GM18873 (cell line): ENCODE results near the gene ELSPBP1.
"Not testable (repeated sequence)": the region's sequence is repeated elsewhere in the genome, so short reads cannot be mapped to it uniquely, and the experiment has no call there.

Source experiments
- ATAC-seq: cut with Tn5 transposase; IDR thresholded peaks from one replicate; pipeline ENCODE4 v1.9.1; 2021; ENCODE audit warnings: mild to moderate bottlenecking, moderate library complexity, moderate number of reproducible peaks; ENCODE audit not compliant: unreplicated experiment, low FRiP score

ELSPBP1 gene

GRCh38 chr19:48041877-48042580 lies 47.6 kb downstream of the ELSPBP1 start:
- no peak for ATAC-seq

- ATAC-seq = no peak
Measured at GRCh38 chr19:48043675-48044258, 49.3 kb downstream of the ELSPBP1 start, which contains the start of gene CABP5. TSS of gene CABP5 (minus strand) at chr19:48044079. CDS start at chr19:48043922, 157 bp downstream.

DNA sequence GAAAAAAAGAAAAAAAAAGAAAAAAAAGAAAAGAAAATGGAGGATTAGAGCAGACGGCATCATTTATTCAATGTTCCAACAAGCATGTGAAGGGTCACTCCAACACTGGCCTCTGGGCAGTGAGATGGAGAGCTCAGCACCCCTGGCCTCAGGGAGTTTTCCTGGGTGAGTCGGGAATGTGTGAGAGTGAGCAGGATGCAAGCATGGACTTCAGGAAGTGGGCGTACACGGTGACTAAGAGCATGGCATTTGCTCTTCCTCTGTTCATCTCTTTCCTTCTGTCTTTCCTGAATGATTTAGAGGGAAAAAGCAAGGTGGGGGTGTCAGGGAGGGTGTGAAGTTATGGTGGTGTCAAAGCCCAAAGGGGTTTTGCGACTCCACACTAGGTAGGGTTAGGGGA lies 50.1 kb downstream of the ELSPBP1 start:
- no peak for ATAC-seq

- no peak for ATAC-seq
Measured at GRCh38 chr19:48051335-48052033, 57.1 kb downstream of the ELSPBP1 start.

DNA sequence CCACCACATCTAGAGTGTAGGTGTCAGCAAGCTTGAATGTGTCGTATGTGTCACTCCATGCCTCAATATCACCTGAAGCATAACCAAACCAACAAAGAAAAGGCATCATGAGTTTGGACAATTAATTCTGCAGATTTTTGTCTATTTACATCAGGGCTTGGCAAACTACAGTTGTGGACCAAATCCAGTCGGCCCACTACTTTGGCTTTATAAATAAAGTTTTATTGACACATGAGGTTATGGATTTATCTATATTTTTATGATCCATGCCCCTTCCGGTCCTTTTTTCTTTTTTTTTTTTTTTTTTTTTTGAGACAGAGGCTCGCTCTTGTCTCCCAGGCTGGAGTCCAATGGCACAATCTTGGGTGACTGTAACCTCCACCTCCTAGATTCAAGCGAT lies 58.6 kb downstream of the ELSPBP1 start:
- no peak for ATAC-seq

GRCh38 chr19:48053856-48054255 lies 59.4 kb downstream of the ELSPBP1 start:
- no peak for ATAC-seq

DNA sequence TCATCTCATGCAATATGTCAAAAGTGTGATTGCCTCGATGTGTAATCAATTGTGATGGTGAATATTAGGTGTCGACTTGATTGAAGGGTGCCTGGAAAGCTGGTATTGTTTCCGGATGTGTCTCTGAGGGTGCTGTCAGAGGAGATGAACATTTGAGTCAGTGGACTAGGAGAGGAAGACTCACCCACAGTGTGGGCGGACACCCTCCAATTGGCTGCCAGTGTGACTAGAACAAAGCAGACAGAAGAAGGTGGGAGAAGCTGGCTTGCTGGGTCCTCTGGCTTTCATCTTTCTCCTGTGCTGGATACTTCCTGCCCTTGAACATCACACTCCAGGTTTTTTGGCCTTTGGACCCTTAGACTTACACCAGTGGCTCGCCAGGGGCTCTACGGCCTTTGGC lies 64.9 kb downstream of the ELSPBP1 start:
- ATAC-seq = no peak

- no peak for ATAC-seq
Measured at GRCh38 chr19:48060381-48060780, 65.9 kb downstream of the ELSPBP1 start.

DNA sequence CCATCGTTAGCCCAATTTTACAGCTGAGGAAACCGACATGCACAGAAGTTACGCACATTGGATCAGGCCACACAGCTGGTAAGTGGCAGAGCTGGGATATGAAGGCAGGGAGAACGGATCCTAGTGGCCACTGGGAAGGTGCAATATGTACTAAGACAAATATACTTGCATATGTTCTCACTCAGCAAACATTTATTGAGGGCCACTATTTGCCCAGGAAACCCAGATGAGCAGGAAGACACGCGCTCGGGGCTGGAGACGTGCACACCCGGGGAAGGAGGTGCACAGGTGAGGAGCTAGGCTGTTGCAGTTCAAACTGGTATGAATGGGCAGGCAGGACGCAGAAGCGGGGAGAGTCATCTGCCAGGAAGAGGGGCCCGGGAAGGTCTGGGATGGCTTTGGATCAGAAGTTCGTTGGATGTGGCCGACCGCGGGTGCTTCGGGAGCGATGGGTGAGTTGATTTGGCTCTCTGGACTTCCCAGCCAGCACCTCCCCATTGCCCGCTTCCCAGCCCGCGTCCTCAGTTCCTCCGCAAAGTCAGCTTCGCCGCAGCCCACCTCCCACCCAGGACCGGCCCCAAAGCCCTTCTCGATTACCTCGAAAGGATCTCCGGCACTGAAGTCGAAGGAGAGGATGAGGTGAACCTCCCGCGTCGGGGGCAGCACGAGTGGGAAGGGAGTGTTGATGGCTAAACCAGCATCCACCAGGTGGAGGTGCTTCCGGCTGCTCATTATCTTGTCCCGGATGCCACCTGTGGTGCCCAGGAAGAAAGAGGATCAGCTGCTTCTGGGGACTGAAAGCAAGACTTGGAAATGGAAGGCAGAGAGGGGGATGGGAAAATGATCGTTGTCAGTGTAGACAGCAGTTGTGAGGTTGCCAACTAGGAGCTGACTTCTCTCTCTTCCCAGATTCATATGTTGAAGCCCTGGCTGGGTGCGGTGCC lies 67.2 kb downstream of the ELSPBP1 start:
- no peak for ATAC-seq

DNA sequence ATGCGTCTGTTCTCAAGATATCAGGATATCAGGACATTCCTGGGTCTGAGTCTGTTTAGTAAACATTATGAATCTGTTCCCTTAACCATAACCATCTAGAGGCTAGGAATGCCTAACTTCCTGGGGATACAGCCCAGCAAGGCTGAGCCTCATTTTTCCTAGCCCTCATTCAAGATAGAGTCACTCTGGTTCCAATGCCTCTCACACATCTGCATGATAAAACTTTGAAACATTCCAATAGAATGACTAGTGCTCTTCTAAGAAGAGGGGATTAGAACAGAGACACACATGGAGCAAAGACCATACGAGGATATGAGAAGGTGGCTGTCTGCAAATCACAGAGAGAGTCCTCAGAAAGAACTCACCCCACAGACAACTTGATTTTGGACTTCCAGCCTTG lies 70.1 kb downstream of the ELSPBP1 start:
- no peak for ATAC-seq

DNA sequence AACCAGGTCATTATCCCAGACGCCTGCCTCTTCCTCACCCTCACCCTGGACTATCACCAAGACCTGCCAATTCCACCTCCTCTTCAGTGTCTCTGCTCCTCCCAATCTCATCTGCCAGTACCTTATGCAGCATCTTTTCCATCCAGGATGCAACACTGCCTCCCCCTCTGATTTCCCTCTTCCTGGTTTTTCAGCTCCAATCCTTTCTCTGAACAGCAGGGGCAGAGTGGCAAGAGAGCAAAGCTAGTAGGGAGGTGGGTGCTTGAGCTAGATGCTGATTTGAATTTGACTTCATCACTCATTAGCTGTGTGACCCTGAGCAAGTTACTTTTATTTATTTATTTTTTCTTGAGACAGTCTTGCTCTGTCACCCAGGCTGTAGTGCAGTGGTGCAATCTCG lies 75.0 kb downstream of the ELSPBP1 start:
- ATAC-seq = no peak

DNA sequence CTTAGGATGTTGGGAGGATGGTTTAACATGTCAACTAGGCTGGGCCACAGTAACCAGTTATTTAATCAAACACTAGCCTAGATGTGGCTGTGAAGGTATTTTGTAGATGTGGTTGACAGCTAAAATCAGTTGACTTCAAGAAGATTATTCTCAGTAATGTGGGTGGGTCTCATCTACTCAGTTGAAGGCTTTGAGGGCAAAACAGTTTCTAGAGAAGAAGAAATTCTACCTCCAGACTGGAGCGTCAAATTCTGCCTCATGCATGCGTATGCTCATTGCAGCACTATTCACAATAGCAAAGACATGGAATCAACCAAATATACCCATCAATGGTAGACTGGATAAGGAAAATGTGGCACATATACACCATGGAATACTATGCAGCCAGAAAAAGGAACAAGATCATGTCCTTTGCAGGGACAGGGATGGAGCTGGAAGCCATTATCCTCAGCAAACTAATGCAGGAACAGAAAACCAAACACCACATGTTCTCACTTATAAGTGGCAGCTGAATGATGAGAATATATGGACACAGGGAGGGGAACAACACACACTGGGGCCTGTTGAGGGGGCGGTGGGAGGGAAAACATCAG lies 75.8 kb downstream of the ELSPBP1 start:
- not testable (repeated sequence) for ATAC-seq
